Measurements from ENCODE around the gene SMAD6.

The SMAD6 gene

GRCh38 chr15:66737243-66738010, 35.4 kb downstream of the SMAD6 start:
- H3K9ac ChIP-seq (ENCODE audit: low read depth, low read length, poor library complexity, severe bottlenecking), result no peak overlapping the region
- no peak overlapping the region for H3K4me2 ChIP-seq (ENCODE audit: low read depth, low read length, poor library complexity, severe bottlenecking)
- H4K20me1 ChIP-seq (ENCODE audit: insufficient read depth, low read length, poor library complexity, severe bottlenecking), result no peaks in the 10 kb centered on the region
- H3K79me2 ChIP-seq (ENCODE audit: insufficient read depth, low read length), result no peaks in the 10 kb centered on the region
- H3K9me3 ChIP-seq (ENCODE audit: insufficient read depth, low read depth, low read length), result no peaks in the 10 kb centered on the region
- H3K27me3 ChIP-seq (ENCODE audit: insufficient read depth, low read length, poor library complexity, severe bottlenecking), result no peaks in the 10 kb centered on the region
- TF ChIP-seq, protein P1, sequence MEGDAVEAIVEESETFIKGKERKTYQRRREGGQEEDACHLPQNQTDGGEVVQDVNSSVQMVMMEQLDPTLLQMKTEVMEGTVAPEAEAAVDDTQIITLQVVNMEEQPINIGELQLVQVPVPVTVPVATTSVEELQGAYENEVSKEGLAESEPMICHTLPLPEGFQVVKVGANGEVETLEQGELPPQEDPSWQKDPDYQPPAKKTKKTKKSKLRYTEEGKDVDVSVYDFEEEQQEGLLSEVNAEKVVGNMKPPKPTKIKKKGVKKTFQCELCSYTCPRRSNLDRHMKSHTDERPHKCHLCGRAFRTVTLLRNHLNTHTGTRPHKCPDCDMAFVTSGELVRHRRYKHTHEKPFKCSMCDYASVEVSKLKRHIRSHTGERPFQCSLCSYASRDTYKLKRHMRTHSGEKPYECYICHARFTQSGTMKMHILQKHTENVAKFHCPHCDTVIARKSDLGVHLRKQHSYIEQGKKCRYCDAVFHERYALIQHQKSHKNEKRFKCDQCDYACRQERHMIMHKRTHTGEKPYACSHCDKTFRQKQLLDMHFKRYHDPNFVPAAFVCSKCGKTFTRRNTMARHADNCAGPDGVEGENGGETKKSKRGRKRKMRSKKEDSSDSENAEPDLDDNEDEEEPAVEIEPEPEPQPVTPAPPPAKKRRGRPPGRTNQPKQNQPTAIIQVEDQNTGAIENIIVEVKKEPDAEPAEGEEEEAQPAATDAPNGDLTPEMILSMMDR (conservative IDR thresholded peaks at IDR 0.05; ENCODE audit: low read length), result no peak
- TF ChIP-seq EZH2phosphoT487 (IDR thresholded peaks at IDR 0.05; ENCODE audit: borderline replicate concordance), result no peak
- H3K4me3 ChIP-seq (ENCODE audit: low read length, poor library complexity, severe bottlenecking), result no peak overlapping the region
- no peaks in the 10 kb centered on the region for H3K4me1 ChIP-seq (ENCODE audit: insufficient read depth, low read length, poor library complexity, severe bottlenecking)
- no peak overlapping the region for H2AFZ ChIP-seq (ENCODE audit: low read length)
- no peaks in the 10 kb centered on the region for H3K9me2 ChIP-seq (replicated peaks; ENCODE audit: low read depth, low read length)
- no peaks in the 10 kb centered on the region for H3F3A ChIP-seq (ENCODE audit: low read depth)
- H3K36me3 ChIP-seq (ENCODE audit: insufficient read depth, low read length), result no peaks in the 10 kb centered on the region

DNA sequence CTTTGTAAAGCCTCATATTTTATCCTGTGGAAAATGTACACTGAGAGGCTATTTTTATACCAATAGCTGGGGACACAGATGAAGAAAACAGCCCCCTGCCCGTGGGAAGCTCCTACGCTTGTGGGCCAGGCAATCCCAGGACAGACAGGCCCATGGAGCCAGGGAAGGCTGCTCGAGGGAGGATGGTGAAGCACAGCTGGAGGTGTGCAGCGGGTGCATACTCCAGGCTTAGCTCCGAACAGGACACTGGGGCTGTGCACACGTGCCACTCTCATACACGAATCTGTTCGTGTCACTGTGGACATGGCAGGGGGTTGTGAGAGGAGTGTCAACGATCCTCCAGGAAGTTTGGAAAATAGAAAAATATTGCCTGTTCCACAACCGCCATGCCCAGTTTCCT, 36.1 kb downstream of the SMAD6 start:
- no peaks in the 10 kb centered on the region for H3K79me2 ChIP-seq (ENCODE audit: insufficient read depth, low read length)
- H3K4me3 ChIP-seq (ENCODE audit: low read length, poor library complexity, severe bottlenecking), result no peak overlapping the region
- TF ChIP-seq, protein P1 (conservative IDR thresholded peaks at IDR 0.05; ENCODE audit: low read length), result no peak
- TF ChIP-seq EZH2phosphoT487 (IDR thresholded peaks at IDR 0.05; ENCODE audit: borderline replicate concordance), result no peak
- H3K36me3 ChIP-seq (ENCODE audit: insufficient read depth, low read length), result no peaks in the 10 kb centered on the region
- no peak overlapping the region for H3K4me2 ChIP-seq (ENCODE audit: low read depth, low read length, poor library complexity, severe bottlenecking)
- H3F3A ChIP-seq (ENCODE audit: low read depth), result no peaks in the 10 kb centered on the region
- no peaks in the 10 kb centered on the region for H4K20me1 ChIP-seq (ENCODE audit: insufficient read depth, low read length, poor library complexity, severe bottlenecking)
- no peaks in the 10 kb centered on the region for H3K9me3 ChIP-seq (ENCODE audit: insufficient read depth, low read depth, low read length)
- no peaks in the 10 kb centered on the region for H3K4me1 ChIP-seq (ENCODE audit: insufficient read depth, low read length, poor library complexity, severe bottlenecking)
- no peaks in the 10 kb centered on the region for H3K9me2 ChIP-seq (replicated peaks; ENCODE audit: low read depth, low read length)
- H3K9ac ChIP-seq (ENCODE audit: low read depth, low read length, poor library complexity, severe bottlenecking), result no peak overlapping the region
- H2AFZ ChIP-seq (ENCODE audit: low read length), result no peak overlapping the region
- H3K27me3 ChIP-seq (ENCODE audit: insufficient read depth, low read length, poor library complexity, severe bottlenecking), result no peaks in the 10 kb centered on the region

- no peaks in the 10 kb centered on the region for H3K9me2 ChIP-seq (replicated peaks; ENCODE audit: low read depth, low read length)
- H2AFZ ChIP-seq (ENCODE audit: low read length), result no peak overlapping the region
- no peaks in the 10 kb centered on the region for H3K4me1 ChIP-seq (ENCODE audit: insufficient read depth, low read length, poor library complexity, severe bottlenecking)
- H3K27me3 ChIP-seq (ENCODE audit: insufficient read depth, low read length, poor library complexity, severe bottlenecking), result no peaks in the 10 kb centered on the region
- no peaks in the 10 kb centered on the region for H3K9me3 ChIP-seq (ENCODE audit: insufficient read depth, low read depth, low read length)
- no peaks in the 10 kb centered on the region for H3K79me2 ChIP-seq (ENCODE audit: insufficient read depth, low read length)
- H3K4me2 ChIP-seq (ENCODE audit: low read depth, low read length, poor library complexity, severe bottlenecking), result no peak overlapping the region
- H4K20me1 ChIP-seq (ENCODE audit: insufficient read depth, low read length, poor library complexity, severe bottlenecking), result no peaks in the 10 kb centered on the region
- TF ChIP-seq EZH2phosphoT487 (IDR thresholded peaks at IDR 0.05; ENCODE audit: borderline replicate concordance), result no peak
- TF ChIP-seq, protein P1 (conservative IDR thresholded peaks at IDR 0.05; ENCODE audit: low read length), result no peak
- no peaks in the 10 kb centered on the region for H3K36me3 ChIP-seq (ENCODE audit: insufficient read depth, low read length)
- H3K9ac ChIP-seq (ENCODE audit: low read depth, low read length, poor library complexity, severe bottlenecking), result no peak overlapping the region
- no peaks in the 10 kb centered on the region for H3F3A ChIP-seq (ENCODE audit: low read depth)
- H3K4me3 ChIP-seq (ENCODE audit: low read length, poor library complexity, severe bottlenecking), result no peak overlapping the region
Observed at GRCh38 chr15:66738595-66738994, 36.6 kb downstream of the SMAD6 start.
